Tibial nerve (tissue), 4 donors: ENCODE measurements around the gene XIRP2. TPM values are rescaled to one million over a fixed set of nuclear protein-coding genes. Genes with fewer than 3 reads are reported as not detected.

ENCODE experiments used
- DNase-seq, 2 donors: peaks; one replicate each; pipeline ENCODE4 v3.0.0-alpha.2; 2019; ENCODE audit warnings: low spot score in 2 of 2
- H3K27ac ChIP-seq, 4 donors: fragments of 200-600 bp; sonication (generic) in 3 of 4; one replicate each; pipeline ENCODE4 v1.5.1; 2017 to 2019; ENCODE audit warnings: mild to moderate bottlenecking in 1 of 4
- H3K27me3 ChIP-seq, 2 donors: fragments of 200-600 bp; sonication (generic) in 1 of 2; one replicate each; pipeline versions ENCODE4 v1.5.1 to v1.6.0; 2017 to 2019
- H3K36me3 ChIP-seq, 3 donors: fragments of 200-600 bp; sonication (generic); one replicate each; pipeline ENCODE4 v1.5.1; 2018 to 2019
- H3K4me1 ChIP-seq, 4 donors: fragments of 200-600 bp; sonication (generic) in 3 of 4; one replicate each; pipeline ENCODE4 v1.5.1; 2017 to 2019
- H3K4me3 ChIP-seq, 4 donors: fragments of 200-600 bp; sonication (generic) in 3 of 4; one replicate each; pipeline ENCODE4 v1.5.1; 2017 to 2019; ENCODE audit warnings: mild to moderate bottlenecking in 1 of 4, moderate library complexity in 1 of 4
- H3K9me3 ChIP-seq, 4 donors: fragments of 200-600 bp; sonication (generic) in 3 of 4; one replicate each; pipeline ENCODE4 v1.5.1; 2017 to 2019
- EP300 ChIP-seq, 2 donors: sonication (generic); formaldehyde crosslinking; IDR thresholded peaks; one replicate each; pipeline ENCODE4 v1.6.1; 2017; ENCODE audit warnings: antibody characterized with exemption in 2 of 2, mild to moderate bottlenecking in 1 of 2
- POLR2A ChIP-seq, 2 donors: fragments of 450-650 bp; IDR thresholded peaks; one replicate each; pipeline ENCODE4 v1.6.1; 2017; ENCODE audit warnings: antibody characterized with exemption in 2 of 2, mild to moderate bottlenecking in 2 of 2, moderate library complexity in 2 of 2
- WGBS, 2 donors: methylation state at CpG; one replicate each; pipeline ENCODE4 v1.1.5; 2018; 5-methylcytosine and 5-hydroxymethylcytosine counted together
- total RNA-seq, 4 donors: library from RNA; depleted of rRNA; stranded (reverse); fragments of >200 nt; gene quantifications; one replicate each; pipeline ENCODE4 v1.1.0, GENCODE V29; 2016
- TF ChIP-seq, protein P1 (sequence below), 5 experiments: fragments of 200-600 bp in 3 of 5; fragments of 450-650 bp in 2 of 5; sonication (generic) in 3 of 5; IDR thresholded peaks; one replicate each; pipeline ENCODE4 v1.5.1; 2016 to 2019; ENCODE audit warnings: antibody characterized with exemption in 5 of 5, mild to moderate bottlenecking in 3 of 5, moderate library complexity in 2 of 5

XIRP2 gene
- total RNA-seq, 4 donors from 2014 or later = under 0.01 to 1.8 (median 0.96) TPM

DNA sequence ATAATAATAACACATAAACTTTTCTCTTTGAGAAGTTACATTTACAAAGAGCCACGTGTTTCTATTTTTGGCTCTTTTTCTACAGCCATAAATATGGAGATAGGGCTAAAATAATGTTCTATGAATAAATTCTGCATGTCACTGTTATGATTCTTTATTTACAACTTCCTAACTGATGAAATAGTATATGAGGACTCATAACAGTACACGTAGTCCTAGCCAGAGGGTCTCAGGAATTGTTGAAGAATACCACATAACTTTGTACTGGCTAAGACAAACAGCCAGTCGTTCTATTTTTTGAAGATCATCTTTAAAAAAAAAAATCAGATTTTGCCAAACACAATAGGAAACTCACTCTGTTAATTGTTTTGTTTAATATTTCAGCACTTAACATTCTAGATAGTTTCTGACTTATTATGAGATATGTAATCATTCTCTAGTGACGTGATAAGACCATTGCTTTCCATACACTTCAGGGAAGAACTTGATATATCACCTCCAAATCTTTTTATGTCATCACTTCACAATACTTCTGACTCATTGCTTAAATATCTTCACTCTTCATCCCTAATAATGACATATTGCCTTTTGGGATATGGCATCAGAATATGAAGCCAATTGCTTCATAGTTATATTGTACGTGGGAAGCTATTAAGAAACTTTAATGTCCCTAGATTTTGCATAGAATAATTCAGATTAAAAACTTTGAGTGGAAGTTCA, 256.1 kb downstream of the XIRP2 start:
- WGBS, 2 donors = 35 to 40% methylated on average over 5 of the region's 5 CpGs
- Histone ChIP-seq H3K4me3 (no peak overlapping the region), H3K36me3 (no peaks in the 10 kb centered on the region), H3K27me3 (no peaks in the 10 kb centered on the region), H3K9me3 (no peaks in the 10 kb centered on the region), H3K4me1 (peaks cover 0 to 12% (median 2%) of the 10 kb centered on the region in 4 donors), H3K27ac (no peak overlapping the region)
- TF ChIP-seq, protein P1, sequence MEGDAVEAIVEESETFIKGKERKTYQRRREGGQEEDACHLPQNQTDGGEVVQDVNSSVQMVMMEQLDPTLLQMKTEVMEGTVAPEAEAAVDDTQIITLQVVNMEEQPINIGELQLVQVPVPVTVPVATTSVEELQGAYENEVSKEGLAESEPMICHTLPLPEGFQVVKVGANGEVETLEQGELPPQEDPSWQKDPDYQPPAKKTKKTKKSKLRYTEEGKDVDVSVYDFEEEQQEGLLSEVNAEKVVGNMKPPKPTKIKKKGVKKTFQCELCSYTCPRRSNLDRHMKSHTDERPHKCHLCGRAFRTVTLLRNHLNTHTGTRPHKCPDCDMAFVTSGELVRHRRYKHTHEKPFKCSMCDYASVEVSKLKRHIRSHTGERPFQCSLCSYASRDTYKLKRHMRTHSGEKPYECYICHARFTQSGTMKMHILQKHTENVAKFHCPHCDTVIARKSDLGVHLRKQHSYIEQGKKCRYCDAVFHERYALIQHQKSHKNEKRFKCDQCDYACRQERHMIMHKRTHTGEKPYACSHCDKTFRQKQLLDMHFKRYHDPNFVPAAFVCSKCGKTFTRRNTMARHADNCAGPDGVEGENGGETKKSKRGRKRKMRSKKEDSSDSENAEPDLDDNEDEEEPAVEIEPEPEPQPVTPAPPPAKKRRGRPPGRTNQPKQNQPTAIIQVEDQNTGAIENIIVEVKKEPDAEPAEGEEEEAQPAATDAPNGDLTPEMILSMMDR (IDR thresholded peaks at IDR 0.05) = no peak
- TF ChIP-seq EP300 (IDR thresholded peaks at IDR 0.05) (no peak), POLR2A (IDR thresholded peaks at IDR 0.05) (no peak)
- no peak for DNase-seq

DNA sequence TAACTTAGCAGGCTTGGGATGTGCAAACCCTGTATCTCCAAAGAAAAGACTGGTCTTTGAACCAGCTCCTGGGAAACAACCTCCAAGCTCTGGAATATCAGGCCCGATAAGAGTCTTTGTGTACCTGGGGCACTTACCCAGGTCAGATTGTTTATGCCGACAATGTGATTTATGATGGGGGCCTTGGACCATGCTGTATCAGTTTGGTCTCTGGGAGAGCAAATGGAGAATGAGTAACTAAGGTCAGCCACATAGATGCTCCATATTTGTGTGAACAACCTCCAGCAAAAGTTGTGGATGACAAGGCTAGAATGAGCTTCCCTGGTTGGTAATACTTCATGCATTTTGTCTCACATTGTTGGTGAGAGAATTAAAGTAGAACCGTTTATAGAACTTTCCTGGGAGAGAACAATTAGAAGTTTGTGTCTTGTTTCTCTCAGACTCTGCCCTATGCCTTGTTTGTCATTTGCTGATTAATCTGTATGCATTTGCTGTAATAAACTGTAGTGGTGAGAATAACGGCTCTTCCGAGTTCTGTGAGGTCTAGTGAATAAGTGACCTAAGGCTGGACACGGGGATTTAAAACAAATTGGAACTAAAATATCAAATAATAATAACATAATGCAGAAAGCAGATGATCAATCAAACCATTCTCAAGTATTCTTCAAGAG, 259.1 kb downstream of the XIRP2 start:
- no peak overlapping the region for H3K27ac ChIP-seq
- WGBS, 2 donors = 43 to 52% methylated on average over 6 of the region's 6 CpGs

DNA sequence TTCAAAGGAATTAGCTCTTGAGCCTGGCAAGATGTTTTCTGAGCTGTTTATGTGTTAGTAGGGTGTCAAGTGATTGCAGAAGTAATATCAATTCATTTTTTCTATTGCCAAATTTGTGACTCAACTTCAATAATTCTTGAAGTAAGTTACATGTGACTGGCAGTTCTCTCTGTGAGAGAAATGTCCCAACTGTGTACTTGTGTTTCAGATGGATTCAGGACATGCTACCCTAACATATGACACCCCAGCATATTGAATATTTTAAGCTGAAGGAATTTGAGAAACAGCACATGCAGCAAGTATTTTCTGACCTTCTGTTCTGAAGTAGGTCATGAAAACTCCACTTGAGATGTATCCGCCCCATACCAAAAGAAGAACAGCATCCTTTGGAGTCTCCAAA, 263.6 kb downstream of the XIRP2 start:
- WGBS, 2 donors = 56 to 80% methylated on average over 1 of the region's 1 CpG
- Histone ChIP-seq H3K4me3 (no peak overlapping the region), H3K27me3 (no peaks in the 10 kb centered on the region), H3K9me3 (no peaks in the 10 kb centered on the region), H3K4me1 (no peaks in the 10 kb centered on the region), H3K36me3 (no peaks in the 10 kb centered on the region), H3K27ac (no peak overlapping the region)
- DNase-seq = no peak
- TF ChIP-seq EP300 (IDR thresholded peaks at IDR 0.05) (no peak), POLR2A (IDR thresholded peaks at IDR 0.05) (no peak)
- TF ChIP-seq, protein P1 (IDR thresholded peaks at IDR 0.05) = no peak

More for the DNA sequence above, 259.1 kb downstream of the XIRP2 start:
- no peaks in the 10 kb centered on the region for H3K4me1 ChIP-seq
- no peaks in the 10 kb centered on the region for H3K27me3 ChIP-seq
- H3K9me3 ChIP-seq = no peaks in the 10 kb centered on the region
- no peak for DNase-seq
- no peak overlapping the region for H3K4me3 ChIP-seq
- H3K36me3 ChIP-seq = no peaks in the 10 kb centered on the region
- TF ChIP-seq EP300 (IDR thresholded peaks at IDR 0.05) (no peak), POLR2A (IDR thresholded peaks at IDR 0.05) (no peak)
- TF ChIP-seq, protein P1 (IDR thresholded peaks at IDR 0.05) = no peak

DNA sequence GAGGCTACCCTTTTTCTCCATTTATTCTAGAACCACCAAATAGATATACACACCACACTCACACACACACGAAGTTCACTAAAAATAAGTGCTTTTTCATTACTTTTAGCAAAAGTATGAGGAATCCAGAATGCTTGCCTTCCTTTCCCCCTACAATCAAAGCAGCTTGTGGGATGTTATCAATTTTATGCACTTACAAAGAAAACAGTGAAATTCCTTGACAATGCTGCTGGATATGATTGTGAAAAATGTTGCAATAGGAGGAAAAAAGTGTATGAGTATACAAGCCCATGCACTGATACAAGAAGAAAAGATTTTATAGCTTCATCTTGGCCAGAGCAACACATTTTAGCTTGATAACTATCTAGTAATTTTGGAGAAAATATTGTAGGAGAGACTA, 269.2 kb downstream of the XIRP2 start:
- Histone ChIP-seq H3K36me3 (no peaks in the 10 kb centered on the region), H3K27me3 (no peaks in the 10 kb centered on the region), H3K4me3 (no peak overlapping the region), H3K27ac (no peak overlapping the region), H3K9me3 (peaks cover 0 to 2% (median 0%) of the 10 kb centered on the region in 4 donors), H3K4me1 (no peaks in the 10 kb centered on the region)
- WGBS, 2 donors = 48 to 68% methylated on average over 1 of the region's 1 CpG
- TF ChIP-seq EP300 (IDR thresholded peaks at IDR 0.05) (no peak), POLR2A (IDR thresholded peaks at IDR 0.05) (no peak)
- TF ChIP-seq, protein P1 (IDR thresholded peaks at IDR 0.05) = no peak
- DNase-seq = no peak

DNA sequence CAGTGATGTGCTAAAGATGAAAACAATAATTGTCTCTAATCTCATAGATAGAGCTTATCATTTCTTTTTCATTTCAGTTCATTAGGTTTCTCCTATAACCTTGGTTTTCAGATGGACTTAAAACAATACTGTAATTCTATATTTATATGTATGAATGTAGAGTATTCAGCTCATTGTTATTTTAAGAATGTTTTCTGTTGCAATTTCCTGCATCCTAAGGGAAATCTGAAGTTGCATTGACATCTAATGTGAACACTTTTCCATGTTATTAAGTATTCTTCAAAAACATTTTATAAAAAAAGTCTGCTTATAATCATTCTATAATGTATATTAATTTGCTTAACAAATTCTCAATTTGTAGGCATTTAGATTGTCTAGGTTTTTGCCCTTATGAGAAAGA, 288.9 kb downstream of the XIRP2 start:
- TF ChIP-seq POLR2A (IDR thresholded peaks at IDR 0.05) = no peak
- TF ChIP-seq, protein P1 (IDR thresholded peaks at IDR 0.05) = no peak
- no peak for TF ChIP-seq EP300 (IDR thresholded peaks at IDR 0.05)
- Histone ChIP-seq H3K4me3 (no peak overlapping the region), H3K27ac (no peak overlapping the region), H3K9me3 (peaks cover 0 to 8% (median 0%) of the 10 kb centered on the region in 4 donors), H3K4me1 (no peaks in the 10 kb centered on the region), H3K27me3 (no peaks in the 10 kb centered on the region), H3K36me3 (no peaks in the 10 kb centered on the region)
- no peak for DNase-seq
